ENCODE data around the gene ASF1A. TPM values are rescaled to one million over a fixed set of nuclear protein-coding genes. Genes with fewer than 3 reads are reported as not detected.

The ASF1A gene
- total RNA-seq, 1 experiment from 2014 or later, result 69.6 TPM

- CTCF ChIA-PET, result no interaction called here
- no peak overlapping the region for H3K4me3 ChIP-seq (ENCODE audit: low read depth, low read length, poor library complexity, severe bottlenecking)
- H3K36me3 ChIP-seq (ENCODE audit: insufficient read depth, low read length, poor library complexity, severe bottlenecking), result no peaks in the 10 kb centered on the region
- POLR2A ChIA-PET (ENCODE audit: low non-redundant PET), result no interaction called here
- intact Hi-C loops (cut with micrococcal nuclease; ENCODE audit: unreplicated experiment), result no loop called here
- no peaks in the 10 kb centered on the region for H3K27me3 ChIP-seq (replicated peaks; ENCODE audit: insufficient read depth, low read depth, low read length, poor library complexity)
- no peaks in the 10 kb centered on the region for H3K4me1 ChIP-seq (ENCODE audit: insufficient read depth, low read length, poor library complexity, severe bottlenecking)
- no peaks in the 10 kb centered on the region for H3K9me3 ChIP-seq (ENCODE audit: low read depth, low read length, poor library complexity, severe bottlenecking)
- no peak for TF ChIP-seq EZH2 (IDR thresholded peaks at IDR 0.05; ENCODE audit: borderline replicate concordance, low read depth, low read length, poor library complexity, severe bottlenecking)
- no peak for TF ChIP-seq CTCF (conservative IDR thresholded peaks at IDR 0.05; ENCODE audit: low read depth, low read length)
- no peak overlapping the region for H3K27ac ChIP-seq (ENCODE audit: low read depth, low read length, poor library complexity, severe bottlenecking)
- no peak for DNase-seq (ENCODE audit: low spot score)
- BruUV-seq (replicated peaks), result no TSS peak
These were observed 12.3 kb upstream of the ASF1A start for GRCh38 chr6:118881440-118882313.

- DNase-seq (ENCODE audit: low spot score), result no peak
- Histone ChIP-seq H3K9me3 (ENCODE audit: low read depth, low read length, poor library complexity, severe bottlenecking) (no peaks in the 10 kb centered on the region), H3K4me3 (ENCODE audit: low read depth, low read length, poor library complexity, severe bottlenecking) (no peak overlapping the region), H3K27me3 (replicated peaks; ENCODE audit: insufficient read depth, low read depth, low read length, poor library complexity) (no peaks in the 10 kb centered on the region), H3K4me1 (ENCODE audit: insufficient read depth, low read length, poor library complexity, severe bottlenecking) (no peaks in the 10 kb centered on the region), H3K36me3 (ENCODE audit: insufficient read depth, low read length, poor library complexity, severe bottlenecking) (no peaks in the 10 kb centered on the region), H3K27ac (ENCODE audit: low read depth, low read length, poor library complexity, severe bottlenecking) (no peak overlapping the region)
- TF ChIP-seq EZH2 (IDR thresholded peaks at IDR 0.05; ENCODE audit: borderline replicate concordance, low read depth, low read length, poor library complexity, severe bottlenecking) (no peak), CTCF (conservative IDR thresholded peaks at IDR 0.05; ENCODE audit: low read depth, low read length) (no peak)
- intact Hi-C loops (cut with micrococcal nuclease; ENCODE audit: unreplicated experiment), result no loop called here
- POLR2A ChIA-PET (ENCODE audit: low non-redundant PET), result no interaction called here
- no TSS peak for BruUV-seq (replicated peaks)
- CTCF ChIA-PET, result no interaction called here
These were observed 11.5 kb upstream of the ASF1A start for GRCh38 chr6:118882314-118882905.

GRCh38 chr6:118886641-118887040, 7.3 kb upstream of the ASF1A start:
- no peak for TF ChIP-seq EZH2 (IDR thresholded peaks at IDR 0.05; ENCODE audit: borderline replicate concordance, low read depth, low read length, poor library complexity, severe bottlenecking)
- TF ChIP-seq CTCF (conservative IDR thresholded peaks at IDR 0.05; ENCODE audit: low read depth, low read length), result no peak
- Histone ChIP-seq H3K4me3 (ENCODE audit: low read depth, low read length, poor library complexity, severe bottlenecking) (no peak overlapping the region), H3K27me3 (replicated peaks; ENCODE audit: insufficient read depth, low read depth, low read length, poor library complexity) (no peaks in the 10 kb centered on the region), H3K4me1 (ENCODE audit: insufficient read depth, low read length, poor library complexity, severe bottlenecking) (no peaks in the 10 kb centered on the region), H3K36me3 (ENCODE audit: insufficient read depth, low read length, poor library complexity, severe bottlenecking) (no peaks in the 10 kb centered on the region), H3K9me3 (ENCODE audit: low read depth, low read length, poor library complexity, severe bottlenecking) (no peaks in the 10 kb centered on the region), H3K27ac (ENCODE audit: low read depth, low read length, poor library complexity, severe bottlenecking) (no peak overlapping the region)
- BruUV-seq (replicated peaks), result no TSS peak
- ChIA-PET CTCF (no interaction called here), POLR2A (ENCODE audit: low non-redundant PET) (no interaction called here)
- no peak for DNase-seq (ENCODE audit: low spot score)
- intact Hi-C loops (cut with micrococcal nuclease; ENCODE audit: unreplicated experiment), result no loop called here
